Testis (tissue), 3 donors: ENCODE data around the gene LEF1. TPM values are rescaled to one million over a fixed set of nuclear protein-coding genes. Genes with fewer than 3 reads are reported as not detected.
A peak's percentile ranks its signal among the peaks of the same experiment; 100 is the strongest.

Source experiments
- DNase-seq: peaks from one replicate; pipeline ENCODE4 v3.0.0-alpha.2; 2019
- H3K27ac ChIP-seq, 2 donors: fragments of 200-600 bp; sonication (generic); one replicate each; pipeline ENCODE4 v1.5.1; 2019
- H3K27me3 ChIP-seq: fragments of 200-600 bp; sonication (generic); one replicate; pipeline ENCODE4 v1.5.1; 2019
- H3K36me3 ChIP-seq: fragments of 200-600 bp; sonication (generic); one replicate; pipeline ENCODE4 v1.5.1; 2017; ENCODE audit warnings: low read depth; ENCODE audit errors: missing control alignments
- H3K4me1 ChIP-seq: fragments of 200-600 bp; sonication (generic); one replicate; pipeline ENCODE4 v1.5.1; 2019
- H3K4me3 ChIP-seq, 2 donors: fragments of 200-600 bp; sonication (generic); one replicate each; pipeline ENCODE4 v1.5.1; 2017 to 2019
- H3K9me3 ChIP-seq: fragments of 200-600 bp; sonication (generic); one replicate; pipeline ENCODE4 v1.5.1; 2017
- POLR2A ChIP-seq: fragments of 450-650 bp; IDR thresholded peaks from one replicate; pipeline ENCODE4 v1.6.1; 2017; ENCODE audit warnings: antibody characterized with exemption, mild to moderate bottlenecking, moderate library complexity
- WGBS, 2 donors: methylation state at CpG; one replicate each; pipeline ENCODE4 v1.1.5; 2018; 5-methylcytosine and 5-hydroxymethylcytosine counted together
- intact Hi-C: fragments of 100-400 bp; cut with DNase I; formaldehyde crosslinking; loops from one replicate; pipeline ENCODE4 v1.15.1; 2023; ENCODE audit warnings: low total_unique reads
- polyA plus RNA-seq: library from polyadenylated mRNA; stranded (reverse); fragments of 350-450 nt; fragmentation: Illumina TruSeq; extraction: RNeasy Lipid Tissue Mini Kit (QIAGEN cat#74804); gene quantifications from one replicate; pipeline ENCODE4 v1.2.3, GENCODE V29; 2014; ENCODE audit warnings: low read depth, low replicate concordance; ENCODE audit not compliant: insufficient read depth
- total RNA-seq, 2 donors: library from RNA; depleted of rRNA; stranded (reverse); fragments of >200 nt; gene quantifications; one replicate each; pipeline ENCODE4 v1.2.3, GENCODE V29; 2016
- TF ChIP-seq, protein P1 (sequence below), 3 experiments: fragments of 450-650 bp in 2 of 3; fragments of 200-600 bp in 1 of 3; sonication (generic) in 1 of 3; IDR thresholded peaks; one replicate each; pipeline ENCODE4 v1.5.1; 2016 to 2019; ENCODE audit warnings: antibody characterized with exemption in 3 of 3, mild to moderate bottlenecking in 2 of 3, moderate library complexity in 1 of 3

LEF1 gene
- total and polyA plus RNA-seq, 3 donors from 2014 or later = 35.0 to 63.5 (median 37.1) TPM

DNA sequence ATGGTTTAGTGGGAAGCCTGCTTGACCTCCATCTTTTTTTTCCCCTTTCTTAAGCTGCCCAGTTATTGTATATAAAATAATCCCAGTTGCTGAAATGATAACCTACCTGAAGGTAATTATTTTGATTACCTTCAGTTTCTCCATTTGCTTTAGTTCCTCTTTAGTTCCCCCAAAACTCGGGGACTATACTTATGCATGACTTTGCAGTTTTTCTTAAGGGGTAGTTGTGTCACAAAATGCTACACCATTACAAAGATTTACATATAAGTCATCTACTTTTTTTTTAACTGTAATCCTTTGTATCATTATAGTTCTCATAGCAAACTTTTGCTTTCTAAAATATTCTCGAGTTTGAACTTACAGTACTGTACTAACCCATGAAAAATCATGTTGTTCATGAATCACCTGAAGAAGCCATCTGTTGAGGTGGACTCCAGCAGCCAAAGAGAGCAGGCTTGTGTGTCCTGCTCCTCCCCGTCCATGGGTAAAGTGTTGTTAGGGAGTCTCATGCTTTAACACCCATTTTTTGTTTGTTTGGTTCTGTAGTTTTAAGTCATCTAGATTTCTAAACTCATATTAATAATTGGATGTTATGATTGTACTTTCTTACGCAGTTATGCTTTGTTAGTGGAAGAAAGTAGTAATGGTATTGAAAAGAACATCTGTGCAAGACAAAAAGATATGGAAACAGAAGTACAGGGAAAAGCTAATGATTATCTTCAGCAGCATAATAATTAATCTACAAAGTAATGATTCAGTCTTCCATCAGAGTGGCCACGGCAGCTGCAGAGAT, 144.5 kb downstream of the LEF1 start:
- DNase-seq = no peak
- no peak for TF ChIP-seq POLR2A
- TF ChIP-seq, protein P1, sequence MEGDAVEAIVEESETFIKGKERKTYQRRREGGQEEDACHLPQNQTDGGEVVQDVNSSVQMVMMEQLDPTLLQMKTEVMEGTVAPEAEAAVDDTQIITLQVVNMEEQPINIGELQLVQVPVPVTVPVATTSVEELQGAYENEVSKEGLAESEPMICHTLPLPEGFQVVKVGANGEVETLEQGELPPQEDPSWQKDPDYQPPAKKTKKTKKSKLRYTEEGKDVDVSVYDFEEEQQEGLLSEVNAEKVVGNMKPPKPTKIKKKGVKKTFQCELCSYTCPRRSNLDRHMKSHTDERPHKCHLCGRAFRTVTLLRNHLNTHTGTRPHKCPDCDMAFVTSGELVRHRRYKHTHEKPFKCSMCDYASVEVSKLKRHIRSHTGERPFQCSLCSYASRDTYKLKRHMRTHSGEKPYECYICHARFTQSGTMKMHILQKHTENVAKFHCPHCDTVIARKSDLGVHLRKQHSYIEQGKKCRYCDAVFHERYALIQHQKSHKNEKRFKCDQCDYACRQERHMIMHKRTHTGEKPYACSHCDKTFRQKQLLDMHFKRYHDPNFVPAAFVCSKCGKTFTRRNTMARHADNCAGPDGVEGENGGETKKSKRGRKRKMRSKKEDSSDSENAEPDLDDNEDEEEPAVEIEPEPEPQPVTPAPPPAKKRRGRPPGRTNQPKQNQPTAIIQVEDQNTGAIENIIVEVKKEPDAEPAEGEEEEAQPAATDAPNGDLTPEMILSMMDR (IDR thresholded peaks at IDR 0.05) = no peak
- no peaks in the 10 kb centered on the region for H3K9me3 ChIP-seq
- WGBS, 2 donors = 71 to 72% methylated on average over 5 of the region's 5 CpGs
- H3K4me3 ChIP-seq = no peak overlapping the region
- intact Hi-C loops = no loop called here
- H3K27me3 ChIP-seq = no peaks in the 10 kb centered on the region
- H3K36me3 ChIP-seq = no peaks in the 10 kb centered on the region
- no peak overlapping the region for H3K27ac ChIP-seq
- H3K4me1 ChIP-seq = no peaks in the 10 kb centered on the region

DNA sequence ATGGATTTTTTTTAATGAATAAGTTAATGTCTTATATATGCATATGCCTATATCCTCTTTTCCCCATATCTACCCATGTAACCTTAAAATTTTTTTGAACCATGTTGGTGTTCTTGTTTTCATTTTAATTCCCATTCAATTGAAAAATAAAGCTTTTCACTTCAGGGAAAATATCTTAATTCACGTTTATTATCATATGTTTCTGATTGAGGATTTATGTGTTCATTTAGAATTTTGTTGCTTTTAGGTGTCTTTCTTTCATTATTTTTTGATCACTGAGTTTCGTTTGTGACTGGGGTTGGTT, 149.9 kb downstream of the LEF1 start:
- Histone ChIP-seq H3K9me3 (no peaks in the 10 kb centered on the region), H3K4me1 (no peaks in the 10 kb centered on the region), H3K27ac (no peak overlapping the region), H3K36me3 (no peaks in the 10 kb centered on the region), H3K4me3 (no peak overlapping the region), H3K27me3 (no peaks in the 10 kb centered on the region)
- TF ChIP-seq POLR2A = no peak
- TF ChIP-seq, protein P1 (IDR thresholded peaks at IDR 0.05) = peak in 1 of 3 experiments; percentile 4
- 40 to 47% methylated on average over 2 of the region's 2 CpGs for WGBS, 2 donors
- intact Hi-C loops = no loop called here
- DNase-seq = no peak

- Histone ChIP-seq H3K27ac (no peak overlapping the region), H3K36me3 (no peaks in the 10 kb centered on the region), H3K4me3 (no peak overlapping the region), H3K9me3 (no peaks in the 10 kb centered on the region), H3K27me3 (no peaks in the 10 kb centered on the region), H3K4me1 (no peaks in the 10 kb centered on the region)
- peak; percentile 91 for DNase-seq
- intact Hi-C loops = no loop called here
- TF ChIP-seq, protein P1 (IDR thresholded peaks at IDR 0.05) = peak; percentile 28 to 88 (median 77)
- TF ChIP-seq POLR2A = no peak
- 43 to 45% methylated on average over 8 of the region's 8 CpGs for WGBS, 2 donors
Measured at GRCh38 chr4:108018040-108018883, 150.5 kb downstream of the LEF1 start.

DNA sequence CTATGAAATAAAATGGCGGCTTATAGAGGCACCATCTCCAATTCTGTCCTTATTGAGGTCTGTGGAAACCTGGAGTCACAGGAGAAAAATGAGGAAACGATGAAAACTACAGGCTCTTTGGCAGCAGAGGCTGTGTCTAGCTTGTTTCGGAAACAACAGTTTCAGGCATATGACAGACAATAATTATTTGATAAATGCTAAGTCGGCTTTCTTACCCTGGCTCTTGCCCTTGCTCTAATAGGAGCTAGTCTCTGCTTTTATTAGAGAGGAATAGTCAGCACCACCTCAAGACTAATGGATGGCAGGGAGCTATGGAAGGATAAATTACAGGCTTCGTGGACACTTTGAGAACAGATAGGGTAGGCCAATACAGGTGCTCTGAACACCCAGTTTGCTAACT, 154.8 kb downstream of the LEF1 start:
- H3K27ac ChIP-seq = no peak overlapping the region
- H3K9me3 ChIP-seq = no peaks in the 10 kb centered on the region
- H3K4me3 ChIP-seq = no peak overlapping the region
- H3K36me3 ChIP-seq = no peaks in the 10 kb centered on the region
- no peaks in the 10 kb centered on the region for H3K27me3 ChIP-seq
- TF ChIP-seq, protein P1 (IDR thresholded peaks at IDR 0.05) = no peak
- TF ChIP-seq POLR2A = no peak
- intact Hi-C loops = no loop called here
- 91 to 98% methylated on average over 5 of the region's 5 CpGs for WGBS, 2 donors
- H3K4me1 ChIP-seq = no peaks in the 10 kb centered on the region
- DNase-seq = no peak
